NCI-H510A treated with DMSO at 0.1 percent for 48 hours (cell line): ENCODE measurements around the gene CBX7.
A peak's percentile ranks its signal among the peaks of the same experiment; 100 is the strongest.
"Not testable (repeated sequence)": the region's sequence is repeated elsewhere in the genome, so short reads cannot be mapped to it uniquely, and the experiment has no call there.

Source experiments
- DNase-seq: peaks from one replicate; lab custom pipeline; 2025; lab: John Stamatoyannopoulos, UW

The CBX7 gene

DNA sequence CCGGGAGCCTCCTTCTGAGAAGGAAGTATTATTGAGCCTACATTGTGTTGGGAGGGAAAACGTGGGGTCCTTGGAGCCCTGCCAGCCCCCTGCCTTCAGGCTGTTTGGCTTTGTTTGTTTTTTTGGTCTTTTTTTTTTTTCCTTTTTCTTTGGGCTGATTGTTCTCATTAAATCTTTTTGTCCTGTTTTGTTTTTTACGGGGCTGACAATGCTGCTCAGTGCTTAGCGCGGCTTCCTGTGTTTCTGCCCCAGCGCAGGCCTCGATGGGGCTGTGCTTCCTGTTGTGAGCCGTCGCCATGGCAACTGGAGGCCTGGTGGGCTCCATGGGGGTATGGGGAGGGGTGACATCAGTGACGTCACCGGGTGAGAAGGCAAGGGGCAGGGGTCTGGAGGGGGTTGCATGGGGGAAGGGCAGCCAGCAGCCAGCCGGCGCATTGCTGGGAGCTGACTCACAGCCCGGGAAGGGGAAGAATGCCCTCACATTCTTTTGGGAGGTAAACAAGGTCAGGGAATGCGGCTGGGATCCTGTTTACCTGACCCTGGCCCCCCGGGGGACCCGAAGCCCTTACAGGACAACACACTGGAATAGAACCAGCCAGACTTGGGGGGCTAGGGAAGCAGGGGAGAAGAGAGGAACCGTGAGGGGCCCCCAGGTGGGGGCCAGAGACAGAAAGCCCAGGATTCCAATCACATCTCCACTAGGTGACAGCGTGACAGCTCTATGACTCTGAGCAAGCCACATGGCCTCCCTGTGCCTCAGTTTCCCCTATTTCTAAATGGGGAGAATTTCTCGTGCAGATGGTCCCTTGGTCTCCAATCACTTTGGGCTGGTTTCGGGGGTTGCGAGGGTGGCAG lies 22.2 kb upstream of the CBX7 start:
- DNase-seq = no peak

DNA sequence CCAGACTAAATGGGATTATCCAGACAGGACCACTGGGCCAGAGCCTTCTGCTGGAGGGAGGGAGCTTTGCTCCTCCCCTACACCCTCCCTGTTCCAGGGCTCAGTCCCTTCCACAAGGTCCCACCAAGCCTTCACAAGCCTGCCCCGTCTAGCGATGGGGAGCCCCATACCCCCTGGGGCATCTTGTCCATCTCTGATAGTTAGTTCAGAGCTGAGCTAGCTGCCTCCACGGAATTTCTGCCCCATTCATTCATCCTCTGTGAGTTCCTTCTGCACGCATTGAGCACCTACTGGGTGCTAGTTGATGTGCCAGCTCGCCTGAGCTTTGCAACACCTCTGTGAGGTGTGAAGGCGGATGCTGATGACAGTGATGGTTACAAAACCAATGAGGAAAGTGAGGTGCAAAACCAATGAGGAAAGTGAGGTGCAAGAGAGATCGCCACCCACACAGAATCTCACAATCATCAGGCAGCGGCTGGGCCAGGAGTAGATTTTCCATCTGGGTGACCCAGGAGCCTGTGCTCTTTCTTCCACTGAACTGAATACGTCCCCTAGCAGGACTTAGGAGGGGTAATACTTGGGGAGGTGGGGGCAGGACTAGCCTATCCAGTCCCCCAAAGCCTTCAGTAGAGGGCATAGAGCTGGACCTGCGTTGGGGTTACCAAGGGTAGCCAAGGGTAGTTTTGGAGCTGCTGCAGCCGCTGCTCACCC lies 21.5 kb upstream of the CBX7 start:
- no peak for DNase-seq

DNA sequence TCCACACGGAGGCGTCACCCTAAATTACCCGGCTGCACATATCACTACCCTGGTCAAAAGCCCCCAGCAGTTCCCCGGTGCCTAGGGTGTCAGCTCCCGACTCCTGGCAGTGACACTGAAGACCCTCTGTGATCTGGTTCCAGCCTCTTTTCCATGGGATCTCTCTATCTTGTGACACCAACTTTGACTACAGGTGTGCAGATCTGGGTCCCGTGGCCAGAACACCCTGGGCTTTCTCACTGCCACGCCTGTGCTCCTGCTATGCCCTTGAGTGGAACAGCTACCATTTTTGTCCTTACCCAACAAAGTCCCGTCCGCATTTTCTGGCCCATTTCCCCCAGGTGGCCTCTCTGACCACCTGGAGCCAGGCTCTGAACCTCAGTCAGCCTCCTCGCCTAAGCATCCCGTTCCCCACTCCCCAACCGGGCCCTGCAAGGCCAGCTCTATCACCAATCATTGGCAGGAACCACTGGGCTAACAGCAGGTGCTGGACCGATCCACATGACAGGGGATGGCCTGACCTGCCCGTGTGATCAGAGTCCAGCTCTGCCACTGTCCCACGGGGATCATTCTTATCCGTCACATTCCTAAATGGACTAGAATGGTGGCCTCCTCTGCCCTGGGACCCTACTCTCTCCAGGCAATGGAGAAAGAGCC lies 20.7 kb upstream of the CBX7 start:
- DNase-seq = no peak

DNA sequence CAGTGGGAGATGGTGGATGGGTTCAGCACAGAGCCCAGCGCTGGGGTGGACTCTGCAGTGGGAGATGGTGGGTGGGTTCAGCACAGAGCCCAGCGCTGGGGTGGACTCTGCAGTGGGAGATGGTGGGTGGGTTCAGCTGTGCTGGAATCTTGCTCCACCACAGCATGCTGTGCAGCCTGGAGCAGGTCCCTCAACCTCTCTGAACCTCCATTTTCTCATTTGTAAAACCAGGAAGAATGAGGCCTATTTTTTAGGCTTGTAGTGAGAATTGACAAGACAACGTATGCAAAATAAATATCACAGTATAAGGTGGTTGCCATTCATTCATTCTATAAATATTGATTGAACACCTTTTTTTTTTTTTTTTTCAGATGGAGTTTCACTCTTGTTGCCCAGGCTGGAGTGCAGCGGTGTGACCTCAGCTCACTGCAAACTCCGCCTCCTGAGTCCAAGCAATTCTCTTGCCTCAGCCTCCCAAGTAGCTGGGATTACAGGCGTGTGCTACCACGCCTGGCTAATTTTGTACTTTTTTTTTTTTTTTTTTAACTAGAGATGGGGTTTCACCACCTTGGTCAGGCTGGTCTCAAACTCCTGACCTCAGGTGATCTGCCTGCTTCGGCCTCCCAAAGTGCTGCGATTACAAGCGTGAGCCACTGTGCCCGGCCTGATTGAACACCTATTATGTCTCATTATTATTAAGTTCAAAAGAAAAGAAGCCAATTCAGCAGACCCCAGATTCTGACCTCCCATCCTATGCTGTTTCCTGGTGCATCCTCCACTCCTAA lies 20.0 kb upstream of the CBX7 start:
- DNase-seq = not testable (repeated sequence)

DNA sequence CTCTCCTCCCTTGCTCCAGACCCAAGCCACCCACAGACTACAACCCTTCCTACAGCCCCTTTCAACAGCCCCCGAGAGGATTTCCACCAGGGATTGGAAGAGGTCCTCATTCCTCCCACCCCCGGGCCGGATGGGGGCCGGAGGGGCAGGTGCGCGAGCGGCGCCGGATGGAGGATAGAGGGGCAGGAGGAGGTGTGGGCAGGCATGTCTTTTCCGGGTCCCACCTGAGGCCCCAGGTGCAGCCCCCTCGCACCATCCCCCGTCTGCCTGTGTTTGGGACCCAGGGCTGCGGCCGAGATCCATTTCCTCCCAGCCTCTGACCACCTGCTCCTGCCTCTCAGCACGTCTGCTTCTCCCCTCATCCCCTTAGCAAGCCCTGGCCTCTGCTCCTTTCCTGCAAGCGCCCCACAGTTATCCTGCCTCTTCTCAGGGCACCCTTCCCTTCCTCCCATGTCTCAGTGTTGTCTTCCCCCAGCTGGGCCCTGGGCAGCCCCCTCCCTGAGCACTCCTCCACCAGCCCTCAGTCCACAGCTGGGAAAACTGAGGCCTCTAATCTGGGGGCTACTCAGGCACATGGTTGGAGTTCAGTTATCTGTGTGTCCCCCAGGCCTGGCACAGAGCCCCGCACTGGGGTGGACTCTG lies 19.3 kb upstream of the CBX7 start:
- DNase-seq = no peak

DNA sequence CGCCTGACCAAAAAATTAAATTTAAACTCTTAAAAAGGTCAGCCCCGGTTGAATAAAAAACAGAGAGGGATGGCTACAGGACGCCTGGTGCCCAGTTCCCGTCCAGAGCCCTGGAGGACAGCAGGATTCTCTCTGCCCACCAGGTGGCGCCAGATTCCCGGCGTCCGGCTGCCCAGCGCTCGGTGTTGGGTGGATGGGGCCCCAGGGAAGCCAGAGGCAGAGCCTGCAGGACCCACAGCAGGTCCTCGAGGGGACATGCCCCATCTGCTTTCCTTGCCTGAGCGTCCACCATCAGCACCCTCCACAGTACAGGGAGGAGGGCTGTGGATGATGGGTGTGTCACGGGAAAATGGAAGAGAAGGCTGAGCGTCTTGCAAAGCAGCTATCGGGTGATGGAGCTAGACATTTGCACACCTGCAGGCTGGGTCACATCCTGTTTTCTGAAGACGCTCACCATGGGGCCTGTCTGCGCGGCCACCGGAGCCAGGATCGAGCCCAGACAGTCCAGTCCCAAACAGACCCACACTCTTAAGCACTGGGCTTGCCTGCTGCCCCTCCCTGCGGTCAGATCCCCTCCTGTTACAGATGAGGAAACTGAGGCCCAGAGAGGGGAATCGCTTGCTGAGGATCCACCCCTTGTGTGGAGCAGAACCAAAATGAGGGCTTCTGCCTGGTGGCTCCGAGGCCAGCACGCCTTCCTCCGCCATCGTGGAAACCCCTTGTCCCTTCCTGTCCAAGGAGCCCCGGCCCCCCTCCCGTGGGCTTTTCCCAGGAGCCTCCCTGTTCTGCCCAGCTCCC lies 18.5 kb upstream of the CBX7 start:
- DNase-seq = peak; percentile 73

DNA sequence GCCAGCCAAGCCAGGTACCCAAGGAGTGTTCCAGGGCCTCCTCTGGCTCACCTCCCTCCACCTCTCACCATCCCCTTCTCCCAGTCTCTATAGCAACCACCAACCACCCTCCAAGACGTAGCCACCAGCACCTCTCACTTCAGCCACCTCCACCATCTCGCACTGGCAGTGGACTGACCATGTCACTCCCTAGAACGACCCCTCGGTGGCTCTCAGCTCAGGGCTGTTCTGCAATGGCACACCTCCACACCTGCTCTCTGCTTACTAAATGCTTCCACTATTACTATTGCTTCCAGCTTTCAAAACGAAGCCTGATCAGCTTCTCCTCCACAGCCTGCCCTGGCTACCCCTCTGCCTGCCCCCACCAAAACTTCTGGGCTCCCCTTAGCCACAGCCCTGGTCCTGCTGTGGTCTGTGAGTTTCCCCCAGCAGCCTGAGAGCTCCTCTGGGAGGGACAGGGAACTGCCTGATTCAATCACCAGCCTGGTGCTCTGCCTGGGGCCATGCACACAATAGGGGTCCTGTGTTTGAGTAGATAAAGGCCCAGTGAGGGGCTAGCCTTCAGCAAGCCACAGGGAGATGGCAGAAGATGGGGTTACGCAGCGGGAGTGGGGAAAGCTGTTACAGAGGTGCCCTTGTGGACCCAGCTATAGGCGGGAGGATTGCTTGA lies 17.5 kb upstream of the CBX7 start:
- DNase-seq = no peak

DNA sequence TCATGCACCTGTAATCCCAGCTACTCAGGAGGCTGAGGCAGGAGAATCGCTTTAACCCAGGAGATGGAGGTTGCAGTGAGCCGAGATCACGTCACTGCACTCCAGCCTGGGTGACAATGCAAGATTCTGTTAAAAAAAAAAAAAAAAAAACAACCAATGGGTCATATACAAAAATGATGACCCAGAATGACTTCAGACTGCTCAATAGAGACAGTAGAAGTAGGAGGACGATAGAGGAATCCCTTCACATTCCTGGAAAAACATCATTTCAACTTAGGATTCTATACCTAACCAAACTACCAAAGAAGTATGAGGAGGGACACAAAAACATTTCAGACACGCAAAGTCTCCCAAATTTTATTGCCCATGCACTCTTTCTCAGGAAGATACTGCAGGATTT lies 14.1 kb upstream of the CBX7 start:
- DNase-seq = no peak

DNA sequence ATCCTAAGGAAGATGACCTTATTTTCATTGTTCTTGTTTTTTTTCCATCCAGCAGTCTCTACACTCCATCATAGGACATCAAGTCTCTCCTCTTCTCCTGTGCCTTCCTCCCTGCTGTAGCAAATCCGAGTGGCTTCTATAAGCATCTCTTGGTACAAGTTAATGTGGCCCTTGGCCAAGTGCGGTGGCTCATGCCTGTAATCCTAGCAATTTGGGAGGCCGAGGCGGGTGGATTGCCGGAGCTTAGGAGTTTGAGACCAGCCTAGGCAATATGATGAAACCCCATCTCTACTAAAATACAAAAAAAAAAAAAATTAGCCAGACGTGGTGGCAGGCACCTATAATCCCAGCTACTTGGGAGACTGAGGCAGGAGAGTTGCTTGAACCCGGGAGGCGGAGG lies 3.6 kb upstream of the CBX7 start:
- DNase-seq = not testable (repeated sequence)

DNA sequence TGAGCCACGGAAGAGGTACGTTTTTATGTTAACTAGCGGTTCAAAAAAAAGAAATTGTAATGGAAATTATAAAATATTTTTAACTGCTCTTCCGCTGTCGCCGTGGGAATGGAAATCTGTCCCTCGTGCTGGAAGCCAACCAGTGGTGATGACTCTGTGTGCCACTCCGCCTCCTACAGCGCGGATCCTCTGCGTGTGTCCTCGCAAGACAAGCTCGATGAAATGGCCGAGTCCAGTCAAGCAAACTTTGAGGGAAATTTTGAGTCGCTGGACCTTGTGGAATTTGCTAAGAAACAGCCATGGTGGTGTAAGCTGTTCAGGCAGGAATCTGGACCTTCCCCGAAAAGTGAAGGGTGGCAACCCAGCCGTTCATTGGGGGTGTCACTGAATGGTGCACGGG lies 2.9 kb upstream of the CBX7 start:
- no peak for DNase-seq

DNA sequence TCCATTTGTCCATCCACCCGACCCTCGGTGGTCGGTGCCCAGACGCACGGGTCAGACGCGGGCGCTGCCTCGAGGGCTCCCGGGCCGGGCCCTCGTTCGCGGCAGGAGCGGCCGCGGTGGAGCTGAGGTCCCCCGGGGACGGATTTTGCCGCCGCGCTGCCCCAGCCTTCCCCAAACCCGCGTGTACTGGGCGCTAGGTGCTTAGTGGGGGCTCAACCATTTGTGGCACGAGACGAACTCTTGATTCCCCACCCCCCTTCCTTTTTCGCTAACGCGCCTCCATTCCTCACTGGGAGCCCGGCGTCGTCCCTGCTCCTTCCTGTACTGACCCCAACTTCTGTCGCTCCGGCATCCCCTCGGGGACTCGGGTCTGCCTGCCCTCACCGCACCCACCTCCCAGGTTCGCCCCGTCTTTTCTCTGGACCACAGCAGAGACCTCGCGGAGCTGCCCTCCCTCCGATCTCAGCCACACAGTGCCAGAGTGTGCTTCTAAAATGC lies 789 bp upstream of the CBX7 start:
- DNase-seq = no peak

DNA sequence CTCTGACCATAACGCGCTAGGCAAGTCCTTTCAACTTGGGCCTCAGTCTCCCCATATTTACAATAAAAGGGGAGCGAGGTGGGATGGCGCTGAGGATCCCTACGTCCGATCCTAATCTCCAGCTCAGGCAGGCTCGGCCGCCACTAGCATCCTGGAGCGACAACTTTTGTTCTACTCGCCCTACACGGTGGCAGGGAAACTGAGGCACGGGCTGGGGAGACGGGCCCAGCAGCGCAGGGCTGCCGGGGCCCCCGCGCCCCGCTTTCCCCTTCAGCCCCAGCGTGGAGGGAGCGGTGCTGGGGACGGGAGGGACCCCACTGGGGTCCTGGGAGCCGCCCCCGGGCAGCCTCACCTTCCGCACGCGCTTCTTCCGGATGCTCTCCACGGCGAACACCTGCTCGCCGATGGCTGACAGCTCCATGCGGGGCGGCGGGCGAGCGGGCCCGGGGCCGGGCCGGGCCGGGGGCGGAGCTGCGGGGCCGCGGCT lies 413 bp downstream of the CBX7 start:
- DNase-seq = no peak

DNA sequence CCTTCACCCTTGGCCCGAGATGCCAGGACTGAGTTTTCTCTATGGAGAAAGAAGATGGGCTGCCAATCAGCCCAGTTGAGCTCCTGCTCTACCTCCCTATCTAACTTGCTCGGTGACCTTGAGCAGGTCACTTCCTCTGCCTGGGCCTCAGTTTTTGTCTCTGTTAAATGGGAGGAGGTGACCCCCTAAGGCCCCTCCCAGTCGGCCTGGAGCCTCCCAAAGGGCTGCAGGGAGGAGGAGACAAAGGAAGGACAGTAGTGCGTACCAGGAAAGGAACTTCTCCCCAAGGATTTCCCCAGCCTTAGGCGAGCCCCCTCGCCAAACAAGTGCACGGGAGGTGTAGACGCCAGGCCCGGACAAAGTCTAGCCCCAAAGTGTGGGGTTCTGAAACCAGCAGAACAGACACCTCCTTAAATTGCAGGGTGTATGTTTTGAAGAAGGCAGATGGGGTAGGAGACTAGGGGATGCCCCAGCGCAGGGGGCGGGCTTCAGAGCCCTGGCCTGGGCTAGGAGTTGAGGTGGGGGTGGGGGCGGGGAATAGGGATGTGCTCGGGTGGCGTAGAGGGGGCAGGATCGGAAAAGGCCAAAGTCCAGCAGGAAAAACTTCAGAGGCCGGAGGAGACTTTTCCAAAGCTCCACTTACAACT lies 1.0 kb downstream of the CBX7 start:
- DNase-seq = no peak

DNA sequence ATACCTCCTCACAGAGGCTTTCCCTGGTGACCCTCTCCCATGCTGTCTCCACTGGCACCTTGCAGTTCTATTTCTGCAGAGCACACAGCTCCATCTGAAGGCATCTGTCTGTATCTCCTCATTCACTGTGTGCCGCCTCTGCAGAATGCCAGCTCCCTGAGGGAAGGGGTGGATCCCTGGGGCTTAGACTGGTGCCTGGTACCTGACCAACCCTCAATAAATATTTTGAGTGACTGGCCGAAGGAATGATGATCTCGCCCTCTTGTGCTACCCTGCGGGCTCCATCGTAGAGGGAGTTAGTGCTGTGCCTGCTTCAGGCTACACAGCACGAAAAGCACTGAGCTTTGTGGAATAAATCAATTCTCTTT lies 1.6 kb downstream of the CBX7 start:
- no peak for DNase-seq

DNA sequence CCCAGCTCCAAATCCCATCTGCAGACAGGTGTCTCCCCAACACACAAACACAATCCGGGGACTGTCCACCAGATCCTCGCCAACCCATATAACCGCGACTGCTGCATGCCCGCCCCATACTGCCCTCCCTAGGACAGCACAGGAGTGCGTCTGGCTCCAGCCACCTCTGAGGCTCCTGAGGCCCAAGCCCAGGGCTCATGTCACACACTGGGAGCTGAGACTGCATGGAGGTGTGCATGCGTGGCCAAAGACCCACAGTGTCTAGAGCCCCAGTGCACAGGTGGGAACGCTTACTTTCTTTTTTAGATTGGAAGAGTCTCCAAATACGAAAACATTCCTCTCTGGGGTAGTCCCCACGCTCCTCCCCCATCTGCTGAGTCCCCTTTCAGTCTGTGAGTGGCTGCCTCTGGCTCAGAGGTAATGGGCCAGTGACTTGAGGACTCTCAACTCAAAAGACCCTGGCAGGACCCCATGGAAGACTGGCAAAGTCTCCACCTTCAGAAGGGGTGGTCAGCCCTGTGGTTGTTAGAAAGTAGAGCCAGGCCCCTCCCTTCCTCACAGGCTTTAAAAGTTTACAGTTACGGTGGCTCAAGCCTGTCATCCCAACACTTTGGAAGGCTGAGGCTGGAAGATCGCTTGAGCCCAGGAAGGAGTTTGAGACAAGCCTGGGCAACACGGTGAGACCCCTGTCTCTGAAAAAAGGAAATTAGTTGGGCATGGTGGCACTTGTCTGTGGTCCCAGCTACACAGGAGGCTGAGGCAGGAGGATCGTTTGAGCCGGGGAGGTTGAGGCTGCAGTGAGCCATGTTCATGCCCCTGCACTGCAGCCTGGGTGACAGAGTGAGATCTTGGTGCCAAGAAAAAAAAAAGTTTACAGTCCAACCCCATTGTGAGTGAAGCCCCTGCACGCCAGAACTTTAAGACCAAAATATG lies 2.3 kb downstream of the CBX7 start:
- DNase-seq = no peak

DNA sequence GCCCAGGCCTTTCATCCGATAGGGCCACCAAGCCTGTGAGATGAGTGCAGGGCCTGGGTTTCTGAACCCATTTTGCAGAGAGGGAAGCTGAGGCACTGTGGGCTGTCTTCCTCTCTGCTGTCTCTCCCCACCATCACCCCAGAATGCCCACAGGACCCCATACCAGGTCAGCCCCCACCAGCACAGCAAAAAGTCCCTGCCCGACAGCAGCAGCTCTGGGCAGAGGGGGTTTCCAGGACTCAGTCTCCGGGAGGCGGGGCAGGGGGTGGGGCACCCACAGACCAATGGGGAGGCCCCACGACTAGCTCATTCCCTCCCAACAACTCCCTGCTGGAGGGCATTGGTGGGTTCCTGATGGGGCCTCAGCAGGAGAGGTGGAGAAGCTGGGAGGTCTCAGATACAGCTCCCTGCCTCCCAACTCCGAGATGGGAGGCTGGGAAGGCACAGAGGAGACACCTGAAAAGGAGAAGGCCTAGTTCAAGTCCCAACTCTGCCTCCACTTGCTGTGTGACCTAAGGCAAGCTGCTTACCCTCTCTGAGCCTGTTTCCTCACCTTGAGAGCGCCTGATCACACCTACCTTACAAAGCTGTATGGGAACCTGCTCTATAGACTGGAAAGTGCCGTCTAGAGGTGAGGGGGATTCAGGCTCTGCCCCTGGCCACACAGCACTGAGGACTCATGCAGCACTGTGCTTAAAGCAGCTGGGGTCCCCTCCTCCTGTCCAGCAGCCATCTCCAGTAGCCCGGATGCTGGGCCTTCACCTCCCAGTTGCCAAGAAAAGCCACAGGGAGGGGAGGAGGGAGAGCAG lies 3.5 kb downstream of the CBX7 start:
- DNase-seq = no peak

DNA sequence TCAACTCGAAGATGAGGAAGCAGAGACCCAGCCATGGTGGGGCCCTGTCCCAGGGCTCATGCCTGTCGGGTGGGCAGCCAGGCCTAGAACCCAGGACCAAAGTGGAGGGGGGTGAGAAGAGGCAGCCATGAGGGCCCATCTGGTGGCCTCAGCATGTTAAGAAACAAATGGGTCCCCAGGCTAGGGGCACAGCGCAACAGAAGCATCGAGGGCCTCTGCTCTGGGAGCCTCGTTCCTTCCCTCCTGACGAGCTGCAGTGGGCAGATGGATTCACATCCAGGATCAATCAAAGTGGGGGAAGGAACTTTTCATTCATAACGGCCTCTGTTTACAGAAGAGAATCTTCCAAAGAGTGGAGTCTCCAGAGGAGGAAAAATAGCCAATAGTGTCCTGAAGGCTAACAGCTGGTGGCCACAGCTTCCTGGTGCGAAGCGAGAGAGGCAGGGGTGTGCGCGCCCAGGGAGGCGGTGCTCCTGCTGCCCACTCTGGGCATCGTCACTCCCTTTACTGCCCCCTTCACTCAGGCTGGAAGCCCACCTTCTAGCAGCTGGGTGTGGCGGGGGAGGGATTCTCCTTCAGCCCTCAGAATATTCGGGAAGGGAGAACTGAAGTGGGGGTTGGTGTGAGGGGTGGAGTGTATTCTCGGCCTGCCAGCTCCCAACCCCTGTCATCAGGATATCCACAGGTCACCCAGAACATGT lies 4.3 kb downstream of the CBX7 start:
- no peak for DNase-seq
